ENCODE measurements around the gene LRRC37A3. TPM values are rescaled to one million over a fixed set of nuclear protein-coding genes. Genes with fewer than 3 reads are reported as not detected.
"Not testable (repeated sequence)": the region's sequence is repeated elsewhere in the genome, so short reads cannot be mapped to it uniquely, and the experiment has no call there.

Gene LRRC37A3
- total and polyA plus RNA-seq, 2 of the 13 experiments (the other 11 are each of a cell fraction or from before 2014, with no cell fraction given), result 0.62 to 1.1 TPM

DNA sequence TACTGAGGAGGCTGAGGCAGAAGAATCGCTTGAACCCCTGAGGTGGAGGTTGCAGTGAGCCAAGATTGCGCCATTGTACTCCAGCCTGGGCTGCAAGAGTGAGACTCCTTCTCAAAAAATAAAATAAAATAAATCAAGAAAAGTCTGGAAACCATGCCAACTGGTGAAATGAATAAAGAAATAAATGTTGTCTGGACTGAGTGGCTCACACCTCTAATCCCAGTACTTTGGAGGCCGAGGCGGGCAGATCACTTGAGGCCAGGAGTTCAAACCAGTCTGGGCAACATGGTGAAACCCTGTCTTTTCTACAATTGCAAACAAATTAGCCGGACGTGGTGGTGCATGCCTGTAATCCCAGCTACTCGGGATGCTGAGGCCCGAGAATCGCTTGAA, 744 bp upstream of the LRRC37A3 start (continued):
- TF ChIP-seq U2AF1 (optimal IDR thresholded peaks at IDR 0.05; ENCODE audit: low read depth, low read length), result no peak
- 0 out of 2 replicates have a peak, but pooled peaks have one; percentile 33 for TF ChIP-seq ZNF510 (CRISPR knock-in tag; IDR thresholded peaks at IDR 0.05; ENCODE audit: low read depth)
- TF ChIP-seq, protein P1, sequence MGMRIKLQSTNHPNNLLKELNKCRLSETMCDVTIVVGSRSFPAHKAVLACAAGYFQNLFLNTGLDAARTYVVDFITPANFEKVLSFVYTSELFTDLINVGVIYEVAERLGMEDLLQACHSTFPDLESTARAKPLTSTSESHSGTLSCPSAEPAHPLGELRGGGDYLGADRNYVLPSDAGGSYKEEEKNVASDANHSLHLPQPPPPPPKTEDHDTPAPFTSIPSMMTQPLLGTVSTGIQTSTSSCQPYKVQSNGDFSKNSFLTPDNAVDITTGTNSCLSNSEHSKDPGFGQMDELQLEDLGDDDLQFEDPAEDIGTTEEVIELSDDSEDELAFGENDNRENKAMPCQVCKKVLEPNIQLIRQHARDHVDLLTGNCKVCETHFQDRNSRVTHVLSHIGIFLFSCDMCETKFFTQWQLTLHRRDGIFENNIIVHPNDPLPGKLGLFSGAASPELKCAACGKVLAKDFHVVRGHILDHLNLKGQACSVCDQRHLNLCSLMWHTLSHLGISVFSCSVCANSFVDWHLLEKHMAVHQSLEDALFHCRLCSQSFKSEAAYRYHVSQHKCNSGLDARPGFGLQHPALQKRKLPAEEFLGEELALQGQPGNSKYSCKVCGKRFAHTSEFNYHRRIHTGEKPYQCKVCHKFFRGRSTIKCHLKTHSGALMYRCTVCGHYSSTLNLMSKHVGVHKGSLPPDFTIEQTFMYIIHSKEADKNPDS (CRISPR knock-in tag; IDR thresholded peaks at IDR 0.05), result no peak

DNA sequence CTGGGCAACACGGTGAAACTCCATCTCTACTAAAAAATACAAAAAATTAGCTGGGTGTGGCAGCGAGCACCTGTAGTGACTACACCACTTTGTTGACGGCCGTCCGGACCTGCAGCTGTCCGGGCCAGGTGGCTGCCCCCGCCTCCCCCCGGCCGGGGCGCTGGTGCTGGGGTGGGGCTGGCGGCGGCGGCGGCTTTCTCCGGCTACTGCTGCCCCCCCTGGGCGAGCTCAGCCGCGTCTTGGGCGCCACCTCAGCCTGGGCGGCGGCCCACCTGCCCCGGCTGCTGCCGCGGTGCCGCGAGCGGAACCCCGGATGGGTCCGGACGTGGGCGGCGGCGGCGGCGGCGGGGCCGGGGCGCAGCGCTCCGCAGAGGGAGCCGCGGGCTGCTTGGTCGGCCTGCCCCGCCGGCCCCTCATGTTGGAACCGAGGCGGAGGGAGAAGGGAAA, 413 bp downstream of the LRRC37A3 start:
- H3K9ac ChIP-seq (ENCODE audit: insufficient read depth, low read depth, low read length), result peak overlapping the region; percentile 54
- H3K4me1 ChIP-seq (ENCODE audit: insufficient read depth, low read length), result peaks cover 14% of the 10 kb centered on the region
- WGBS (ENCODE audit: low lambda C conversion rate), result 2% methylated on average over 9 of the region's 47 CpGs
- H3K27me3 ChIP-seq (ENCODE audit: control insufficient read depth in 1 of 2, insufficient read depth in 2 of 2, low read length in 2 of 2); DNase-seq (ENCODE audit: low spot score); H2AFZ ChIP-seq (ENCODE audit: low read length); in situ Hi-C loops (cut with HindIII; ENCODE audit: extremely low pct_ligation_motif_present, low pct_unique_long_range_greater_than_20kb); H3K79me2 ChIP-seq (ENCODE audit: insufficient read depth, low read length); H3K9me3 ChIP-seq (ENCODE audit: low read length); intact Hi-C loops (cut with micrococcal nuclease; ENCODE audit: unreplicated experiment); H4K20me1 ChIP-seq (ENCODE audit: insufficient read depth, low read length); FAIRE-seq; H3K36me3 ChIP-seq (replicated peaks in 1 of 2; ENCODE audit: control insufficient read depth in 1 of 2, insufficient read depth in 2 of 2, low read length in 2 of 2): not testable (repeated sequence)
- ATAC-seq, result peak; percentile 65
- ChIA-PET CTCF (ENCODE audit: low intra/inter-chr PET ratio, low total read pairs) (interaction anchor here (0.7 to 2.5 kb wide), 2 partner anchors 20 to 43 kb away, joined by 3 to 9 read pairs; no protein-coding TSS in a partner anchor), POLR2A (interaction anchor here (0.8 to 2.4 kb wide), 5 partner anchors 41 to 413 kb away, joined by 3 to 11 read pairs (median 5); partner anchors contain the start of gene DDX5)
- H3K27ac ChIP-seq (ENCODE audit: extremely low read length, insufficient read depth, low read length), result peak overlapping the region; percentile 57
- TF ChIP-seq, protein P2, sequence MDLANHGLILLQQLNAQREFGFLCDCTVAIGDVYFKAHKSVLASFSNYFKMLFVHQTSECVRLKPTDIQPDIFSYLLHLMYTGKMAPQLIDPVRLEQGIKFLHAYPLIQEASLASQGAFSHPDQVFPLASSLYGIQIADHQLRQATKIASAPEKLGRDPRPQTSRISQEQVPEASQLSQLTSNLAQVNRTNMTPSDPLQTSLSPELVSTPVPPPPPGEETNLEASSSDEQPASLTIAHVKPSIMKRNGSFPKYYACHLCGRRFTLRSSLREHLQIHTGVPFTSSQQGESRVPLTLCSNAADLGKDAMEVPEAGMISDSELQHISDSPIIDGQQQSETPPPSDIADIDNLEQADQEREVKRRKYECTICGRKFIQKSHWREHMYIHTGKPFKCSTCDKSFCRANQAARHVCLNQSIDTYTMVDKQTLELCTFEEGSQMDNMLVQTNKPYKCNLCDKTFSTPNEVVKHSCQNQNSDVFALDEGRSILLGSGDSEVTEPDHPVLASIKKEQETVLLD (CRISPR knock-in tag; IDR thresholded peaks at IDR 0.05; ENCODE audit: low read depth), result peak; percentile 25; the same call in 1 of the 2 replicates
- TF ChIP-seq RAD21 (CRISPR knock-in tag; IDR thresholded peaks at IDR 0.05), result peak; percentile 18; the same call in 1 of the 2 replicates
- TF ChIP-seq ZNF746 (CRISPR knock-in tag; IDR thresholded peaks at IDR 0.05), result 0 out of 2 replicates have a peak, but pooled peaks have one; percentile 0
- TF ChIP-seq SAFB2 (CRISPR knock-in tag; IDR thresholded peaks at IDR 0.05; ENCODE audit: borderline replicate concordance, low read depth), result 0 out of 2 replicates have a peak, but pooled peaks have one; percentile 10
- peak; percentile 44 for TF ChIP-seq AGO2 (optimal IDR thresholded peaks at IDR 0.05; ENCODE audit: low read depth, low read length)
- TF ChIP-seq ZNF124 (CRISPR knock-in tag; IDR thresholded peaks at IDR 0.05), result peak; percentile 98
- TF ChIP-seq, protein P3, sequence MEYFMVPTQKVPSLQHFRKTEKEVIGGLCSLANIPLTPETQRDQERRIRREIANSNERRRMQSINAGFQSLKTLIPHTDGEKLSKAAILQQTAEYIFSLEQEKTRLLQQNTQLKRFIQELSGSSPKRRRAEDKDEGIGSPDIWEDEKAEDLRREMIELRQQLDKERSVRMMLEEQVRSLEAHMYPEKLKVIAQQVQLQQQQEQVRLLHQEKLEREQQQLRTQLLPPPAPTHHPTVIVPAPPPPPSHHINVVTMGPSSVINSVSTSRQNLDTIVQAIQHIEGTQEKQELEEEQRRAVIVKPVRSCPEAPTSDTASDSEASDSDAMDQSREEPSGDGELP (IDR thresholded peaks at IDR 0.05; ENCODE audit: borderline replicate concordance, low read depth), result peak; percentile 70; the same call in 1 of the 2 replicates
- TF ChIP-seq, protein P4, sequence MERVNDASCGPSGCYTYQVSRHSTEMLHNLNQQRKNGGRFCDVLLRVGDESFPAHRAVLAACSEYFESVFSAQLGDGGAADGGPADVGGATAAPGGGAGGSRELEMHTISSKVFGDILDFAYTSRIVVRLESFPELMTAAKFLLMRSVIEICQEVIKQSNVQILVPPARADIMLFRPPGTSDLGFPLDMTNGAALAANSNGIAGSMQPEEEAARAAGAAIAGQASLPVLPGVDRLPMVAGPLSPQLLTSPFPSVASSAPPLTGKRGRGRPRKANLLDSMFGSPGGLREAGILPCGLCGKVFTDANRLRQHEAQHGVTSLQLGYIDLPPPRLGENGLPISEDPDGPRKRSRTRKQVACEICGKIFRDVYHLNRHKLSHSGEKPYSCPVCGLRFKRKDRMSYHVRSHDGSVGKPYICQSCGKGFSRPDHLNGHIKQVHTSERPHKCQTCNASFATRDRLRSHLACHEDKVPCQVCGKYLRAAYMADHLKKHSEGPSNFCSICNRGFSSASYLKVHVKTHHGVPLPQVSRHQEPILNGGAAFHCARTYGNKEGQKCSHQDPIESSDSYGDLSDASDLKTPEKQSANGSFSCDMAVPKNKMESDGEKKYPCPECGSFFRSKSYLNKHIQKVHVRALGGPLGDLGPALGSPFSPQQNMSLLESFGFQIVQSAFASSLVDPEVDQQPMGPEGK (CRISPR knock-in tag; IDR thresholded peaks at IDR 0.05), result peak; percentile 95
- TF ChIP-seq ZFYVE20 (CRISPR knock-in tag; IDR thresholded peaks at IDR 0.05; ENCODE audit: borderline replicate concordance, low read depth), result 0 out of 2 replicates have a peak, but pooled peaks have one; percentile 10
- TF ChIP-seq GATA4 (IDR thresholded peaks at IDR 0.05; ENCODE audit: borderline replicate concordance, low read depth), result 0 out of 2 replicates have a peak, but pooled peaks have one; percentile 9
- peak; percentile 73 for TF ChIP-seq RBFOX2 (IDR thresholded peaks at IDR 0.05; ENCODE audit: low read depth, low read length)
- TF ChIP-seq STAG1 (CRISPR knock-in tag; IDR thresholded peaks at IDR 0.05), result 0 out of 2 replicates have a peak, but pooled peaks have one; percentile 6
- BruUV-seq (replicated peaks), result TSS peak; percentile 64
- H3K4me3 ChIP-seq (replicated peaks in 1 of 3; ENCODE audit: insufficient read depth in 1 of 3, low read depth in 2 of 3, low read length in 3 of 3), result peak overlapping the region; percentile 60 to 78 (median 64); a peak in 5 of 6 replicates
- H3K4me2 ChIP-seq (ENCODE audit: low read depth, low read length), result peak overlapping the region; percentile 55

All from HepG2 (cell line).